SU-DHL-6 (cell line): Measurements from ENCODE around the gene MTPN.

ENCODE experiments used
- H2AFZ ChIP-seq: fragments of 200-600 bp; sonication (generic); 2 replicates; pipeline ENCODE4 v1.6.1; 2014; ENCODE audit warnings: low read depth, mild to moderate bottlenecking, moderate library complexity, mixed read lengths, antibody characterized with exemption, low read length; ENCODE audit not compliant: severe bottlenecking
- H3F3A ChIP-seq: fragments of 200-600 bp; shearing (Covaris generic); 2 replicates; pipeline ENCODE4 v1.6.0; 2016; ENCODE audit warnings: antibody characterized with exemption, mild to moderate bottlenecking; ENCODE audit not compliant: insufficient read depth
- H3K27ac ChIP-seq: fragments of 200-600 bp; sonication (generic); 2 replicates; pipeline ENCODE4 v1.5.1; 2016; ENCODE audit warnings: low read depth, mild to moderate bottlenecking, low read length, moderate library complexity, mixed read lengths
- H3K27me3 ChIP-seq: fragments of 200-600 bp; sonication (generic), shearing (Covaris generic); 2 replicates; pipeline ENCODE4 v1.6.0; 2014; ENCODE audit warnings: mild to moderate bottlenecking, low read length
- H3K36me3 ChIP-seq: fragments of 200-600 bp; sonication (generic); 2 replicates; pipeline ENCODE4 v1.6.1; 2014; ENCODE audit warnings: mild to moderate bottlenecking, low read length, mixed read lengths
- H3K4me2 ChIP-seq: fragments of 300-600, 200-600 bp; shearing (Covaris generic), sonication (generic); 2 replicates; pipeline ENCODE4 v1.6.0; 2014; ENCODE audit warnings: low read length, low read depth, mild to moderate bottlenecking; ENCODE audit not compliant: poor library complexity, severe bottlenecking
- H3K4me3 ChIP-seq: fragments of 200-600 bp; sonication (generic); 2 replicates; pipeline ENCODE4 v1.5.1; 2014; ENCODE audit warnings: antibody characterized with exemption, low read length, mild to moderate bottlenecking, mixed read lengths; ENCODE audit not compliant: insufficient read depth, poor library complexity, severe bottlenecking
- H3K79me2 ChIP-seq: fragments of 200-600 bp; sonication (generic); 2 replicates; pipeline ENCODE4 v1.6.1; 2014; ENCODE audit warnings: mild to moderate bottlenecking, low read length, moderate library complexity; ENCODE audit not compliant: insufficient read depth
- H3K9ac ChIP-seq: fragments of 200-600 bp; sonication (generic); 2 replicates; pipeline ENCODE4 v1.7.0; 2014; ENCODE audit warnings: mild to moderate bottlenecking, low read length
- H3K9me2 ChIP-seq: fragments of 200-600 bp; sonication (generic); replicated peaks from 2 replicates; pipeline ENCODE4 v1.6.1; 2014; ENCODE audit warnings: low read length; ENCODE audit not compliant: insufficient read depth
- H3K9me3 ChIP-seq: fragments of 200-600 bp; sonication (generic); 2 replicates; pipeline ENCODE4 v1.6.1; 2014; ENCODE audit warnings: low read length, mixed read lengths; ENCODE audit not compliant: insufficient read depth
- H4K20me1 ChIP-seq: fragments of 200-600 bp; sonication (generic); 2 replicates; pipeline ENCODE4 v1.6.1; 2014; ENCODE audit warnings: low read depth, mild to moderate bottlenecking, antibody characterized with exemption, low read length, moderate library complexity, mixed read lengths
- EZH2phosphoT487 ChIP-seq: fragments of 200-600 bp; sonication (generic), shearing (Covaris generic); conservative IDR thresholded peaks from 2 replicates; pipeline ENCODE4 v1.6.1; 2018; ENCODE audit warnings: mild to moderate bottlenecking, antibody characterized with exemption, low read length, moderate library complexity, mixed read lengths
- TF ChIP-seq, protein P1 (sequence below): fragments of 200-600 bp; sonication (generic); IDR thresholded peaks from one replicate; pipeline ENCODE4 v1.5.1; 2017; ENCODE audit warnings: antibody characterized with exemption, mild to moderate bottlenecking, low read length, moderate library complexity; ENCODE audit not compliant: insufficient read depth, poor library complexity, severe bottlenecking

Gene MTPN

DNA sequence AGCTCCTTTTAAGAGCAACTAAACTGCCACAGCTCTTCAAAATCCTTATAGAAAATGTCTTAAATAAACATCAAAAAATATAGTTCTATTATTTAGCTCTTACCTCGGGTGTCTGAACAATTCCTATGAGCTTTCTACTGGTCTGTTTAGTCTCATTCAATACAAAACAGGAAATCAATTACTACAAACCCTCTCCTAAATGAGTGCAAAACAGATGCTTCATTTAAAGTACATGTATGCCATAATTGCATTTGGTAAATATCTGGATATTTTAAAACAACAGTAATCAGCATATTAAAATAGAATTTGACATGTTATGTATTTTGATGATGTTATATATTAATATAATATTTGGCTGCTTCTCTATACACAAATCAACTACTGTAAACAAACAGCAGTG, 38.5 kb upstream of the MTPN start:
- Histone ChIP-seq H3F3A (no peaks in the 10 kb centered on the region), H4K20me1 (no peaks in the 10 kb centered on the region), H3K9me2 (no peaks in the 10 kb centered on the region), H3K4me3 (no peak overlapping the region), H3K79me2 (no peaks in the 10 kb centered on the region), H3K4me2 (no peak overlapping the region), H3K9me3 (no peaks in the 10 kb centered on the region), H3K9ac (no peak overlapping the region), H2AFZ (no peak overlapping the region), H3K27ac (no peak overlapping the region), H3K27me3 (no peaks in the 10 kb centered on the region), H3K36me3 (no peaks in the 10 kb centered on the region)
- TF ChIP-seq EZH2phosphoT487: no peak
- TF ChIP-seq, protein P1, sequence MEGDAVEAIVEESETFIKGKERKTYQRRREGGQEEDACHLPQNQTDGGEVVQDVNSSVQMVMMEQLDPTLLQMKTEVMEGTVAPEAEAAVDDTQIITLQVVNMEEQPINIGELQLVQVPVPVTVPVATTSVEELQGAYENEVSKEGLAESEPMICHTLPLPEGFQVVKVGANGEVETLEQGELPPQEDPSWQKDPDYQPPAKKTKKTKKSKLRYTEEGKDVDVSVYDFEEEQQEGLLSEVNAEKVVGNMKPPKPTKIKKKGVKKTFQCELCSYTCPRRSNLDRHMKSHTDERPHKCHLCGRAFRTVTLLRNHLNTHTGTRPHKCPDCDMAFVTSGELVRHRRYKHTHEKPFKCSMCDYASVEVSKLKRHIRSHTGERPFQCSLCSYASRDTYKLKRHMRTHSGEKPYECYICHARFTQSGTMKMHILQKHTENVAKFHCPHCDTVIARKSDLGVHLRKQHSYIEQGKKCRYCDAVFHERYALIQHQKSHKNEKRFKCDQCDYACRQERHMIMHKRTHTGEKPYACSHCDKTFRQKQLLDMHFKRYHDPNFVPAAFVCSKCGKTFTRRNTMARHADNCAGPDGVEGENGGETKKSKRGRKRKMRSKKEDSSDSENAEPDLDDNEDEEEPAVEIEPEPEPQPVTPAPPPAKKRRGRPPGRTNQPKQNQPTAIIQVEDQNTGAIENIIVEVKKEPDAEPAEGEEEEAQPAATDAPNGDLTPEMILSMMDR: no peak

DNA sequence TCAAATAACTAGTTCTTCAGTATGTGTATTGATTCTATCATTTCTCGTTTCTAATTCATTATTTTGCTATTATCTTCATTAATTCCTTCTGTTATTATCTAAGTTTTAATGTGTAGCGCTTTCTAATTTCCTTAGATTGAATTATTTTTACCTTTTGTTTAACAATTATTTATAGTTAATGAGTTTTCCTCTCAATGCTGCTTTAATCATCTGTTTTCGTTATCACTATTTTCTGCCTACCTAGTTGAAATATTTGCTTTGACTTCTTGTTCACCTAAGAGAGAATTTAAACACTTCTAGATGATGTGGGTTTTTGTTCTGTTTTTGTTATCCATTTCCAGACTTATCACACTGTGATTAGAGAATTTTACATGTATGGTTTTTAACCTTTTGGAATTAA, 37.5 kb upstream of the MTPN start:
- no peak overlapping the region for H2AFZ ChIP-seq
- H3F3A ChIP-seq: no peaks in the 10 kb centered on the region
- H3K9me2 ChIP-seq: no peaks in the 10 kb centered on the region
- H3K4me3 ChIP-seq: no peak overlapping the region
- no peaks in the 10 kb centered on the region for H3K36me3 ChIP-seq
- no peaks in the 10 kb centered on the region for H4K20me1 ChIP-seq
- no peak overlapping the region for H3K9ac ChIP-seq
- no peak overlapping the region for H3K4me2 ChIP-seq
- H3K79me2 ChIP-seq: no peaks in the 10 kb centered on the region
- H3K9me3 ChIP-seq: no peaks in the 10 kb centered on the region
- no peak overlapping the region for H3K27ac ChIP-seq
- TF ChIP-seq EZH2phosphoT487: no peak
- TF ChIP-seq, protein P1: no peak
- H3K27me3 ChIP-seq: no peaks in the 10 kb centered on the region

DNA sequence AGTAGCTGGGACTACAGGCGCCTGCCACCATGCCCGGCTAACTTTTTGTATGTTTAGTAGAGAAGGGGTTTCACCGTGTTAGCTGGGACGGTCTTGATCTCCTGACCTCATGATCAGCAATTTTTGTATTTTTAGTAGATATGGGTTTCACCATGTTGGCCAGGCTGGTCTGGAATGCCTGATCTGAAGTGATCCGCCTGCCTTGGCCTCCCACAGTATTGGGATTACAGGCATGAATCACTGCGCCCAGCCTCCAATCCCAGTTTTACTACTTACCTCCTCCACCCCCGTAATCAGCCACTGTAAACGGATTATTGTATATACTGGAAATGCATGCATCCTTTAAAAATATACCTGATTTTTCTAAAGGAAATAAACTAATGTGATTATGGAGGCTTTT, 35.1 kb upstream of the MTPN start:
- H3K36me3 ChIP-seq: no peaks in the 10 kb centered on the region
- no peaks in the 10 kb centered on the region for H3K9me3 ChIP-seq
- no peak overlapping the region for H3K9ac ChIP-seq
- no peaks in the 10 kb centered on the region for H3K79me2 ChIP-seq
- H4K20me1 ChIP-seq: no peaks in the 10 kb centered on the region
- H3K9me2 ChIP-seq: no peaks in the 10 kb centered on the region
- no peaks in the 10 kb centered on the region for H3F3A ChIP-seq
- no peak overlapping the region for H3K27ac ChIP-seq
- no peak overlapping the region for H3K4me3 ChIP-seq
- H2AFZ ChIP-seq: no peak overlapping the region
- H3K27me3 ChIP-seq: no peaks in the 10 kb centered on the region
- no peak for TF ChIP-seq EZH2phosphoT487
- TF ChIP-seq, protein P1: no peak
- no peak overlapping the region for H3K4me2 ChIP-seq
